ENCODE measurements around the gene RPL19.
"Not testable (repeated sequence)": the region's sequence is repeated elsewhere in the genome, so short reads cannot be mapped to it uniquely, and the experiment has no call there.

Gene RPL19

GRCh38 chr17:39244600-39245570 lies 44.8 kb downstream of the RPL19 start:
- peak; percentile 86 for DNase-seq (ENCODE audit: low spot score)

DNA sequence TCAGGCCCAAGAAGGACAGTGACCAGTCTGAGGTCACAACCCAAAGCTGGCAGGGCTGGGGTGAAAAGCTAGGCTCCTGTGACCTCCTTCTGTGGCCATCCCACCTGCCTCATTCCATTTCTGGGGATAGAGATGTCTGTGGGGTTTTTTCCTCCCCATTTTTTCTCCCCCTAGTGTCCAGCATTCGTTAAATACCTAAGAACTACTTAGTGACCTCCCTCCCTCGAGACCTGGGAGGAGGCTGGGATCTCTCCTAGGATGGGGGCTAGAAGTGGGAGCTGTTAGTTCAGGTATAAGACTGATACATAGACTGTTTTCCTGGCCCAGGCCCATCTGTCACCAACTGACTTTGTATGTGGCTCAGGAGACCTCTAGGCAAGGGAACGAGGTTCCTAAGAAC lies 46.2 kb downstream of the RPL19 start:
- DNase-seq (ENCODE audit: low spot score): peak; percentile 40

DNA sequence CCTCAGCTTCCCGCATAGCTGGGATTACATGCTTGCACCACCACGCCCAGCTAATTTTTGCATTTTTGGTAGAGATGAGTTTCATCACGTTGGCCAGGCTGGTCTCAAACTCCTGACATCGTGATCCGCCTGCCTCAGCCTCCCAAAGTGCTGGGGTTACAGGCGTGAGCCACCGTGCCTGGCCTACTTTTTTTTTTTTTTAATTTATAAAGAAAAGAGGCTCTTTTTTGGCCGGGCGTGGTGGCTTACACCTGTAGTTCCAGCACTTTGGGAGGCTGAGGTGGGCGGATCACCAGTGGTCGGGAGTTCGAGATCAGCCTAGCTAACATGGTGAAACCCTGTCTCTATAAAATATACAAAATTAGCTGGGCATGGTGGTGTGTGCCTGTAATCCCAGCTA lies 50.0 kb downstream of the RPL19 start:
- DNase-seq (ENCODE audit: low spot score): not testable (repeated sequence)

DNA sequence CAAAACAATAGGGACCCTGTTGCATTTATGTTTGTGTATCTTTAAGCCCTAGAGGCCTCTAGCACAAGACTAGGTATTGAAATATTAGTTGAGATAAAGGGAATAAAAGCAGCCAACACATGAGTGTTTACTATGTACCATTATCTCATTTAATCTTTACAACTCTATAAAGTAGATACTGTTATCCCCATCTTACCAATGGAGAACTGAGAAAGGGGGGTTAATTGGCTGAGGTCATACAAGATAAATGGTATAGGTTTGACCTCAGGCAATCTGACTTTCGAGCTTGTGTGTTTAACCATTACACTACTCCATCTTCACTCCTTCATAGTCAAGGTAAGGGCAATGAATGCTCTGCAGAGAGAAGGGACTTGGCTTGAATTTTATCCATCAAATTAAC lies 51.9 kb downstream of the RPL19 start:
- no peak for DNase-seq (ENCODE audit: low spot score)

GRCh38 chr17:39252788-39253460 lies 52.8 kb downstream of the RPL19 start:
- DNase-seq (ENCODE audit: low spot score): no peak
